GM12878 (cell line): ENCODE data around the gene AP1B1. TPM values are rescaled to one million over a fixed set of nuclear protein-coding genes. Genes with fewer than 3 reads are reported as not detected.

Source experiments
- ATAC-seq: fragments of 200-7000 bp; cut with Tn5 transposase; 3 replicates; pipeline ENCODE4 v1.9.1; 2020; ENCODE audit warnings: mild to moderate bottlenecking, moderate library complexity
- BruUV-seq: library from RNA; stranded (reverse); fragments of 400-500 nt; replicated peaks from 2 replicates; lab custom pipeline; 2021; lab: Mats Ljungman, UMichigan
- CTCF ChIA-PET: fragments of 300-600 bp; sonication (Branson Sonifier 250); formaldehyde crosslinking; extraction: SDS; loops from one replicate; lab custom pipeline; 2021; ENCODE audit warnings: inconsistent platforms; lab: Yijun Ruan, JAX
- POLR2A ChIA-PET: fragments of 350-600 bp; formaldehyde crosslinking; extraction: SDS; loops from one replicate; lab custom pipeline; 2021; ENCODE audit warnings: inconsistent platforms; lab: Charles Lee
- RAD21 ChIA-PET: fragments of 300-600 bp; sonication (Branson Sonifier 250); formaldehyde crosslinking; loops from one replicate; lab custom pipeline; 2023; ENCODE audit warnings: antibody characterized with exemption; ENCODE audit not compliant: unreplicated experiment; lab: Charles Lee
- SMC1A ChIA-PET: fragments of 300-600 bp; sonication (Branson Sonifier 250); formaldehyde crosslinking; loops from one replicate; lab custom pipeline; 2023; ENCODE audit not compliant: unreplicated experiment, uncharacterized antibody; lab: Charles Lee
- DNase-seq: peaks from one replicate; pipeline ENCODE4 v3.0.0-alpha.2; 2011; ENCODE audit warnings: low read depth, low spot score
- FAIRE-seq: peaks from 3 replicates; lab custom pipeline; 2011; peaks lifted over from hg19 to GRCh38; lab: Jason Lieb, UNC
- H2AFZ ChIP-seq: 2 replicates; pipeline ENCODE4 v1.6.0; 2011; ENCODE audit warnings: low read depth, low read length, control low read depth; ENCODE audit not compliant: control insufficient read depth
- H3K27ac ChIP-seq: 2 replicates; pipeline ENCODE4 v1.5.1; 2011; ENCODE audit warnings: control low read depth; ENCODE audit not compliant: control insufficient read depth, insufficient read depth
- H3K27me3 ChIP-seq, 2 experiments: replicated peaks in 1 of 2; 2 replicates each; pipeline versions ENCODE4 v1.6.0 to v1.6.1; 2011; ENCODE audit warnings: low read length in 1 of 2; ENCODE audit not compliant: control insufficient read depth in 2 of 2, insufficient read depth in 2 of 2
- H3K36me3 ChIP-seq, 2 experiments: 2 replicates each; pipeline ENCODE4 v1.5.1; 2011; ENCODE audit warnings: low read length in 1 of 2; ENCODE audit not compliant: control insufficient read depth in 2 of 2, insufficient read depth in 2 of 2
- H3K4me1 ChIP-seq: 2 replicates; pipeline ENCODE4 v1.6.1; 2011; ENCODE audit warnings: mild to moderate bottlenecking, low read length, moderate library complexity, mixed read lengths; ENCODE audit not compliant: control insufficient read depth, insufficient read depth
- H3K4me2 ChIP-seq: 2 replicates; pipeline ENCODE4 v1.6.0; 2011; ENCODE audit warnings: control low read depth; ENCODE audit not compliant: control insufficient read depth, insufficient read depth
- H3K4me3 ChIP-seq: fragments of 200-600 bp; sonication (generic); 2 replicates; pipeline ENCODE4 v1.5.1; 2016
- H3K79me2 ChIP-seq: 2 replicates; pipeline ENCODE4 v1.6.0; 2011; ENCODE audit warnings: low read length; ENCODE audit not compliant: control insufficient read depth, insufficient read depth
- H3K9ac ChIP-seq: 2 replicates; pipeline ENCODE4 v1.8.0; 2011; ENCODE audit warnings: low read length, control low read depth, mixed read lengths; ENCODE audit not compliant: control insufficient read depth, insufficient read depth
- H3K9me3 ChIP-seq: replicated peaks from 3 replicates; pipeline ENCODE4 v1.5.1; 2011; ENCODE audit warnings: mild to moderate bottlenecking, low read length; ENCODE audit not compliant: control insufficient read depth, insufficient read depth
- H4K20me1 ChIP-seq: 2 replicates; pipeline ENCODE4 v1.6.0; 2011; ENCODE audit not compliant: control insufficient read depth, insufficient read depth
- ATF2 ChIP-seq: IDR thresholded peaks from 2 replicates; pipeline ENCODE4 v1.6.1; 2012; ENCODE audit warnings: low read length, inconsistent platforms
- CBFB ChIP-seq: IDR thresholded peaks from 2 replicates; pipeline ENCODE4 v1.6.1; 2016; ENCODE audit warnings: antibody characterized with exemption, low read depth
- CUX1 ChIP-seq: IDR thresholded peaks from 2 replicates; pipeline ENCODE4 v1.6.1; 2012; ENCODE audit warnings: improper control_type of control experiment, low read depth, low read length; ENCODE audit not compliant: insufficient replicate concordance
- E2F4 ChIP-seq: IDR thresholded peaks from 2 replicates; pipeline ENCODE4 v1.6.1; 2012; ENCODE audit warnings: low read depth, low read length, improper control_type of control experiment
- HCFC1 ChIP-seq: fragments of 150-350 bp; IDR thresholded peaks from 2 replicates; pipeline ENCODE4 v1.6.1; 2014; ENCODE audit warnings: low read length
- IKZF2 ChIP-seq, 2 experiments: fragments of 450-650 bp; IDR thresholded peaks; 2 replicates each; pipeline ENCODE4 v1.6.1; 2017; ENCODE audit warnings: mild to moderate bottlenecking in 2 of 2, moderate library complexity in 2 of 2
- JUNB ChIP-seq: IDR thresholded peaks from 2 replicates; pipeline ENCODE4 v1.6.1; 2016; ENCODE audit warnings: antibody characterized with exemption, mild to moderate bottlenecking
- KDM1A ChIP-seq: fragments of 200-600 bp; sonication (generic); IDR thresholded peaks from 2 replicates; pipeline ENCODE4 v1.6.1; 2016; ENCODE audit warnings: borderline replicate concordance
- SIX5 ChIP-seq: IDR thresholded peaks from 2 replicates; pipeline ENCODE4 v1.6.1; 2011; ENCODE audit warnings: mild to moderate bottlenecking, low read depth, low read length, moderate library complexity; ENCODE audit not compliant: severe bottlenecking
- SMC3 ChIP-seq: IDR thresholded peaks from 2 replicates; pipeline ENCODE4 v1.6.1; 2011; ENCODE audit warnings: low read length, improper control_type of control experiment, borderline replicate concordance
- TARDBP ChIP-seq: IDR thresholded peaks from 2 replicates; pipeline ENCODE4 v1.6.1; 2016; ENCODE audit warnings: borderline replicate concordance
- USF2 ChIP-seq: IDR thresholded peaks from 2 replicates; pipeline ENCODE4 v1.6.1; 2011; ENCODE audit warnings: low read depth, low read length, improper control_type of control experiment, borderline replicate concordance
- WGBS: methylation state at CpG from one replicate; pipeline ENCODE4 v1.1.6; 2016; ENCODE audit warnings: low lambda C conversion rate; ENCODE audit not compliant: insufficient replicate concordance, insufficient coverage; ENCODE audit errors: missing lambda C conversion rate; 5-methylcytosine and 5-hydroxymethylcytosine counted together
- in situ Hi-C: fragments of 300-500 bp; cut with MboI; formaldehyde crosslinking; loops from 9 replicates; pipeline ENCODE4 v1.14.3; 2018; ENCODE audit warnings: mixed read lengths
- intact Hi-C: fragments of 100-400 bp; cut with micrococcal nuclease; formaldehyde crosslinking; loops from one replicate; pipeline ENCODE4 v1.14.2; 2022; ENCODE audit not compliant: unreplicated experiment
- polyA plus RNA-seq, 11 experiments: library from polyadenylated mRNA; depleted of rRNA in 4 of 11; unstranded in 6 of 11; stranded (reverse) in 5 of 11; fragments of >200 nt; fragmentation: Nextera tagmentation in 4 of 11; fragmentation: Illumina TruSeq in 1 of 11; extraction: Ambion mirVana in 4 of 11; extraction: Trizol in 1 of 11; gene quantifications; 1 replicate in 1 of 11; 2 replicates in 10 of 11; pipeline versions ENCODE4 v1.2.1 to v1.2.3, GENCODE V29; 2011 to 2016; ENCODE audit warnings: inconsistent platforms in 2 of 11, missing spikeins in 2 of 11, low read depth in 1 of 11
- total RNA-seq, 4 experiments: library from RNA; depleted of rRNA in 3 of 4; stranded (reverse); fragments of >200 nt in 3 of 4; fragmentation: Illumina TruSeq in 1 of 4; extraction: Trizol in 1 of 4; gene quantifications; 2 replicates each; pipeline versions ENCODE4 v1.2.1 to v1.2.3, GENCODE V29; 2013 to 2021

AP1B1 gene
- total and polyA plus RNA-seq, 10 of the 15 experiments (the other 5 are each of a cell fraction or from before 2014, with no cell fraction given), result 2.1 to 98.6 (median 57.8) TPM

- TF ChIP-seq SMC3 (no peak), JUNB (no peak), SIX5 (no peak)
Observed at GRCh38 chr22:29351042-29351441, 37.3 kb downstream of the AP1B1 start (continued).

GRCh38 chr22:29348956-29349355, 39.4 kb downstream of the AP1B1 start:
- Histone ChIP-seq H3K9ac (no peak overlapping the region), H3K27me3 (no peaks in the 10 kb centered on the region), H3K4me2 (no peak overlapping the region), H4K20me1 (no peaks in the 10 kb centered on the region), H3K4me3 (no peak overlapping the region), H3K36me3 (peaks cover 26 to 48% of the 10 kb centered on the region in 2 experiments), H3K79me2 (no peaks in the 10 kb centered on the region), H3K27ac (no peak overlapping the region), H3K9me3 (no peaks in the 10 kb centered on the region), H2AFZ (no peak overlapping the region), H3K4me1 (no peaks in the 10 kb centered on the region)
- CTCF ChIA-PET, result no interaction called here
- FAIRE-seq (no peak), ATAC-seq (no peak), DNase-seq (no peak)
- SMC1A ChIA-PET, result no interaction called here
- no TSS peak for BruUV-seq
- WGBS, result 94% methylated on average over 18 of the region's 18 CpGs
- RAD21 ChIA-PET, result no interaction called here
- POLR2A ChIA-PET, result no interaction called here
- in situ Hi-C loops, result no loop called here
- intact Hi-C loops, result no loop called here
- TF ChIP-seq E2F4 (no peak), IKZF2 (IDR thresholded peaks at IDR 0.05) (no peak), TARDBP (no peak), CUX1 (no peak), HCFC1 (no peak), ATF2 (no peak), USF2 (no peak), KDM1A (no peak), CBFB (no peak)
